Measurements from ENCODE around the gene FRMD5.

Gene FRMD5

GRCh38 chr15:43901495-43901894 is 293.6 kb downstream of the FRMD5 start:
- DNase-seq (ENCODE audit: low read depth in 3 of 3, low spot score in 1 of 3) = no peak

GRCh38 chr15:43900996-43901395 is 294.1 kb downstream of the FRMD5 start:
- DNase-seq (ENCODE audit: low read depth in 3 of 3, low spot score in 1 of 3) = no peak

- no peak for DNase-seq (ENCODE audit: low read depth in 3 of 3, low spot score in 1 of 3)
These were observed 295.1 kb downstream of the FRMD5 start for GRCh38 chr15:43899928-43900327.

- DNase-seq (ENCODE audit: low read depth in 3 of 3, low spot score in 1 of 3) = no peak
These were observed 296.2 kb downstream of the FRMD5 start for GRCh38 chr15:43898891-43899290.

GRCh38 chr15:43896543-43896942 is 298.5 kb downstream of the FRMD5 start:
- DNase-seq (ENCODE audit: low read depth in 3 of 3, low spot score in 1 of 3) = no peak

GRCh38 chr15:43895586-43895985 is 299.5 kb downstream of the FRMD5 start:
- no peak for DNase-seq (ENCODE audit: low read depth in 3 of 3, low spot score in 1 of 3)

- no peak for DNase-seq (ENCODE audit: low read depth in 3 of 3, low spot score in 1 of 3)
These were observed 301.1 kb downstream of the FRMD5 start for GRCh38 chr15:43893956-43894355.

GRCh38 chr15:43889042-43889441 is 306.0 kb downstream of the FRMD5 start:
- no peak for DNase-seq (ENCODE audit: low read depth in 3 of 3, low spot score in 1 of 3)

GRCh38 chr15:43887901-43888300 is 307.2 kb downstream of the FRMD5 start:
- DNase-seq (ENCODE audit: low read depth in 3 of 3, low spot score in 1 of 3) = no peak

GRCh38 chr15:43886558-43886957 is 308.5 kb downstream of the FRMD5 start:
- DNase-seq (ENCODE audit: low read depth in 3 of 3, low spot score in 1 of 3) = no peak

- no peak for DNase-seq (ENCODE audit: low read depth in 3 of 3, low spot score in 1 of 3)
These were observed 311.5 kb downstream of the FRMD5 start for GRCh38 chr15:43883571-43883970.

- DNase-seq (ENCODE audit: low read depth in 3 of 3, low spot score in 1 of 3) = no peak
These were observed 313.1 kb downstream of the FRMD5 start for GRCh38 chr15:43881944-43882343.

GRCh38 chr15:43881245-43881644 is 313.8 kb downstream of the FRMD5 start:
- no peak for DNase-seq (ENCODE audit: low read depth in 3 of 3, low spot score in 1 of 3)

- no peak for DNase-seq (ENCODE audit: low read depth in 3 of 3, low spot score in 1 of 3)
These were observed 314.5 kb downstream of the FRMD5 start for GRCh38 chr15:43880406-43881194.

- DNase-seq (ENCODE audit: low read depth in 3 of 3, low spot score in 1 of 3) = no peak
These were observed 315.4 kb downstream of the FRMD5 start for GRCh38 chr15:43879386-43880355.

GRCh38 chr15:43878446-43878845 is 316.6 kb downstream of the FRMD5 start:
- DNase-seq (ENCODE audit: low read depth in 3 of 3, low spot score in 1 of 3) = no peak

- DNase-seq (ENCODE audit: low read depth in 3 of 3, low spot score in 1 of 3) = no peak
These were observed 317.7 kb downstream of the FRMD5 start for GRCh38 chr15:43877371-43877770.

GRCh38 chr15:43876872-43877271 is 318.2 kb downstream of the FRMD5 start:
- no peak for DNase-seq (ENCODE audit: low read depth in 3 of 3, low spot score in 1 of 3)

- no peak for DNase-seq (ENCODE audit: low read depth in 3 of 3, low spot score in 1 of 3)
These were observed 321.4 kb downstream of the FRMD5 start for GRCh38 chr15:43873651-43874050.

GRCh38 chr15:43872416-43873020 is 322.6 kb downstream of the FRMD5 start:
- DNase-seq (ENCODE audit: low read depth in 3 of 3, low spot score in 1 of 3) = no peak

- no peak for DNase-seq (ENCODE audit: low read depth in 3 of 3, low spot score in 1 of 3)
These were observed 323.2 kb downstream of the FRMD5 start for GRCh38 chr15:43871835-43872234.

- DNase-seq (ENCODE audit: low read depth in 3 of 3, low spot score in 1 of 3) = no peak
These were observed 326.7 kb downstream of the FRMD5 start for GRCh38 chr15:43868406-43868805.
